ENCODE data around the gene IL4R. TPM values are rescaled to one million over a fixed set of nuclear protein-coding genes. Genes with fewer than 3 reads are reported as not detected.

Gene IL4R
- total and polyA plus RNA-seq, 2 of the 13 experiments (the other 11 are each of a cell fraction or from before 2014, with no cell fraction given): 15.9 to 49.6 TPM

DNA sequence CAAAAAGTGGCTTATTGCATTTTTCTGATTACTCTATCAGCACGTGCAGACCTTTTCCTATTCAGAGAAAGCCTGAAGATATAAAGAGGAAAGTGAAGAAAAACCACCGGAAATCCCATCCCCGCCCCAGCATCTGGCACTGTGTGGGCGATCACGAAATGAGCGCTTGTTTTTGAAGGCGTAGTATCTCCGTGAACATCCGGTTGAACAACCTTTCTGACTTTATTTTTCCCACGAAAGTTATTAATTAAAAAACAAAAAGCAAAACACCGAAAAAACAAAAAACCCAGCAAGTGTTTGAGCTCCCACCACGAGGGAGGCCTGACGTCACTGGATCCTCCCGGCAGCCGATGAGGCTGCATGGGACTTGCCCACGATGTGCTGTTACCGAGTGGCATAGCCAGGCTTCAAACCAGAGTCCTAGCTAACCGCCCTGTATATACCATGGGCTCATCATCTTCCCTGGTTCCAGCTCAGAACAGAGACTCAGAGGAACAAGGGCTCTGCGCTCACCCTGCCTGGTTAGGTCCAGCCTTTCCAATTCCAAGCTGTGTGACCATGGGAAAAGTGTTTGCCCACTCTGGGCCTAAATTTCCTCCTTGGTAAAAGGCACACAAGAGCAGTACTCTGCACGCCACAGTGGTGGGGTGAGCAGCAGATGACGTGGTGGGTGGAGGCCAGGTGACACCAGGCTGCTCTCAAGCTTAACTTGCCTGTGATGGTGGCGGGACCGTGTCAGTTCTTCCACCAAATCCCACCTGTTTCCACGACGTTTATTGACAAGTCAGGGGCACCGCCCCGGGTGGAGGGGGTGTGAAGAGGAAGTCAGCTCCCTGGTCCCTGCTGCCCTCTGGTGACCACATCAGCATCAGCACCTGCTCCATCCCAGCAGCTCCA lies 53.9 kb downstream of the IL4R start (continued):
- TF ChIP-seq, protein P1, sequence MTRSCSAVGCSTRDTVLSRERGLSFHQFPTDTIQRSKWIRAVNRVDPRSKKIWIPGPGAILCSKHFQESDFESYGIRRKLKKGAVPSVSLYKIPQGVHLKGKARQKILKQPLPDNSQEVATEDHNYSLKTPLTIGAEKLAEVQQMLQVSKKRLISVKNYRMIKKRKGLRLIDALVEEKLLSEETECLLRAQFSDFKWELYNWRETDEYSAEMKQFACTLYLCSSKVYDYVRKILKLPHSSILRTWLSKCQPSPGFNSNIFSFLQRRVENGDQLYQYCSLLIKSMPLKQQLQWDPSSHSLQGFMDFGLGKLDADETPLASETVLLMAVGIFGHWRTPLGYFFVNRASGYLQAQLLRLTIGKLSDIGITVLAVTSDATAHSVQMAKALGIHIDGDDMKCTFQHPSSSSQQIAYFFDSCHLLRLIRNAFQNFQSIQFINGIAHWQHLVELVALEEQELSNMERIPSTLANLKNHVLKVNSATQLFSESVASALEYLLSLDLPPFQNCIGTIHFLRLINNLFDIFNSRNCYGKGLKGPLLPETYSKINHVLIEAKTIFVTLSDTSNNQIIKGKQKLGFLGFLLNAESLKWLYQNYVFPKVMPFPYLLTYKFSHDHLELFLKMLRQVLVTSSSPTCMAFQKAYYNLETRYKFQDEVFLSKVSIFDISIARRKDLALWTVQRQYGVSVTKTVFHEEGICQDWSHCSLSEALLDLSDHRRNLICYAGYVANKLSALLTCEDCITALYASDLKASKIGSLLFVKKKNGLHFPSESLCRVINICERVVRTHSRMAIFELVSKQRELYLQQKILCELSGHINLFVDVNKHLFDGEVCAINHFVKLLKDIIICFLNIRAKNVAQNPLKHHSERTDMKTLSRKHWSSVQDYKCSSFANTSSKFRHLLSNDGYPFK (CRISPR knock-in tag; IDR thresholded peaks at IDR 0.05; ENCODE audit: borderline replicate concordance): no peak; the same call in 1 of the 2 replicates
- TF ChIP-seq, protein P2, sequence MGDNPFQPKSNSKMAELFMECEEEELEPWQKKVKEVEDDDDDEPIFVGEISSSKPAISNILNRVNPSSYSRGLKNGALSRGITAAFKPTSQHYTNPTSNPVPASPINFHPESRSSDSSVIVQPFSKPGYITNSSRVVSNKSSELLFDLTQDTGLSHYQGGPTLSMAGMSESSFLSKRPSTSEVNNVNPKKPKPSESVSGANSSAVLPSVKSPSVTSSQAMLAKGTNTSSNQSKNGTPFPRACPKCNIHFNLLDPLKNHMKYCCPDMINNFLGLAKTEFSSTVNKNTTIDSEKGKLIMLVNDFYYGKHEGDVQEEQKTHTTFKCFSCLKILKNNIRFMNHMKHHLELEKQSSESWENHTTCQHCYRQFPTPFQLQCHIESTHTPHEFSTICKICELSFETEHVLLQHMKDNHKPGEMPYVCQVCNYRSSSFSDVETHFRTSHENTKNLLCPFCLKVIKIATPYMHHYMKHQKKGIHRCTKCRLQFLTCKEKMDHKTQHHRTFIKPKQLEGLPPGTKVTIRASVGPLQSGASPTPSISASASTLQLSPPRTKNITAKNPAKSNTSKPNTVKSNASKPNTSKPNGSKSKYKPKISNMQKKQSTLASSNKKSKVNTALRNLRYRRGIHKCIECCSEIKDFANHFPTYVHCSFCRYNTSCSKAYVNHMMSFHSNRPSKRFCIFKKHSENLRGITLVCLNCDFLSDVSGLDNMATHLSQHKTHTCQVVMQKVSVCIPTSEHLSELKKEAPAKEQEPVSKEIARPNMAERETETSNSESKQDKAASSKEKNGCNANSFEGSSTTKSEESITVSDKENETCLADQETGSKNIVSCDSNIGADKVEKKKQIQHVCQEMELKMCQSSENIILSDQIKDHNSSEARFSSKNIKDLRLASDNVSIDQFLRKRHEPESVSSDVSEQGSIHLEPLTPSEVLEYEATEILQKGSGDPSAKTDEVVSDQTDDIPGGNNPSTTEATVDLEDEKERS (CRISPR knock-in tag; IDR thresholded peaks at IDR 0.05): no peak
- no peak for TF ChIP-seq NFYB (CRISPR knock-in tag; IDR thresholded peaks at IDR 0.05)
- no peak for TF ChIP-seq ZNF644 (CRISPR knock-in tag; IDR thresholded peaks at IDR 0.05; ENCODE audit: low read depth)
- no peak for TF ChIP-seq ZNF24 (IDR thresholded peaks at IDR 0.05)
- no peak for TF ChIP-seq MED8 (CRISPR knock-in tag; IDR thresholded peaks at IDR 0.05; ENCODE audit: insufficient replicate concordance)
- TF ChIP-seq AKAP8 (CRISPR knock-in tag; IDR thresholded peaks at IDR 0.05): no peak
- TF ChIP-seq ZNF124 (CRISPR knock-in tag; IDR thresholded peaks at IDR 0.05): no peak
- no peak for TF ChIP-seq ZNF570 (CRISPR knock-in tag; IDR thresholded peaks at IDR 0.05; ENCODE audit: borderline replicate concordance)
- TF ChIP-seq ZNF354B (CRISPR knock-in tag; IDR thresholded peaks at IDR 0.05): no peak
- TF ChIP-seq TEAD3 (CRISPR knock-in tag; optimal IDR thresholded peaks at IDR 0.05; ENCODE audit: borderline replicate concordance): peak; percentile 35
- TF ChIP-seq ZMYM4 (CRISPR knock-in tag; IDR thresholded peaks at IDR 0.05): no peak
- TF ChIP-seq ZMAT3 (CRISPR knock-in tag; conservative IDR thresholded peaks at IDR 0.05): no peak
- no peak for TF ChIP-seq TBL1XR1 (IDR thresholded peaks at IDR 0.05; ENCODE audit: borderline replicate concordance, low read length, partially characterized antibody)
- TF ChIP-seq ZNF780A (CRISPR knock-in tag; IDR thresholded peaks at IDR 0.05): no peak
- TF ChIP-seq ZNF609 (CRISPR knock-in tag; IDR thresholded peaks at IDR 0.05; ENCODE audit: borderline replicate concordance): no peak
- no peak for TF ChIP-seq CENPBD1 (CRISPR knock-in tag; IDR thresholded peaks at IDR 0.05; ENCODE audit: borderline replicate concordance, low read depth)

Measured in HepG2 (cell line).